HG03159 (cell line): ENCODE results near the gene MMP2.

ENCODE experiments used
- ATAC-seq: cut with Tn5 transposase; IDR thresholded peaks from one replicate; pipeline ENCODE4 v1.9.1; 2021; ENCODE audit warnings: mild to moderate bottlenecking, moderate library complexity; ENCODE audit not compliant: unreplicated experiment

The MMP2 gene

DNA sequence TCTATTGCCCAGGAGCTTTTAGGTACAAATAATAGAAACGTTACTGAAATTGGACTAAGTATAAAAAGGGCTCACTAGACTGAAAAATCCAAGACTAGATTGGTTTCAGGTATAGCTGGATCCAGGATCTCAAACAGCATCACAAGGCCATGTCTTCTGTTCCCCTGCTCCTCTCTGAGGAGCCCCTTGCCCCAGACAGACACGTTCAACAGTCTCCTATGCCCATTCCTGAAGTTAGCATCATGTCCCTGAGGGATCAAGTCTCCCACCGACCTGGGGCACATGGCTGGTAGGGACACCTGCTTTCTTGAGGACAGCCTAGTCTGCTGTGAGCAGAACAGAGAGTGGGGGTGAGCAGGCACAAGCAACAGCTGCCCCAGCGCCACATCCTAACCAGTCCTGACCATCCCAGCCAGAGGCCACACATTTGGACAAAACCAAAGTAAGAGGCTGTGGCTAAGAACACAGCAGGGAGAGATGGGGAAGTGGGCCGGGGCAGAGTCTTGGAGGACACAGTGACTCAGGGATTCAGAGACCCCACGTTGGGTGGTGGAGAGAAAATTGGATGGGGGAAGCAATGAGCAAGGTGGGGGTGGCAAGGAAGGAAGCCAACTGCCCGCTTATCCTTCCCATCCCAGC, 10.5 kb upstream of the MMP2 start:
- no peak for ATAC-seq

DNA sequence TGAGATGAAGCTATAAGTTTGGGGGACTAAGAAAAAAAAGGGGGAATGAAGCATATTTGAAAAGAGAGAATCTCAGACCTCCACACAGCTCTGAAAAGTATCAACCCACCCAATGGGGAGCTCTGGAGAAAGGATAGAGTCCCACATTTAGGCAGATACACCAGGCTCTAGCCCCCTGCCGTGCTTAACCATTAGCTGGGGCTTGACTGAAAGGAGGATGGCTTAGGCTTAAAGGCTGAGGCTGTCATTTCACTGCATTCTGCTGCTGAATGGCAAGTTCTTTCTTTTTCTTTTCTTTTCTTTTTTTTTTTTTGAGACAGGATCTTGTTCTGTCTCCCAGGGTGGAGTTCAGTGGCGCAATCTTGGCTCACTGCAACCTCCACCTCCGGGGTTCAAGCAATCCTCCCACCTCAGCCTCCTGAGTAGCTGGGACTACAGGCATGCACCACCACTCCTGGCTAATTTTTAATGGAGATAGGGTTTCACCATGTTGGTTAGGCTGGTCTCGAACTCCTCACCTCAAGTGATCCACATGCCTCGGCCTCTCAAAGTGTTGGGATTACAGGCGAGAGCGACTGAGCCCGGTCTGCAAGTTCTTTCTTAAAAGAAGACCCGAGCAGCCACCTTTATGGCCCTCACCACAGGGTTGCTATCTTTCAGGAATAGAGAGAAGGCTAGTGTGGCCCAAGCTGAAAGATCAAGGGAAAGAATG, 9.0 kb upstream of the MMP2 start:
- no peak for ATAC-seq

DNA sequence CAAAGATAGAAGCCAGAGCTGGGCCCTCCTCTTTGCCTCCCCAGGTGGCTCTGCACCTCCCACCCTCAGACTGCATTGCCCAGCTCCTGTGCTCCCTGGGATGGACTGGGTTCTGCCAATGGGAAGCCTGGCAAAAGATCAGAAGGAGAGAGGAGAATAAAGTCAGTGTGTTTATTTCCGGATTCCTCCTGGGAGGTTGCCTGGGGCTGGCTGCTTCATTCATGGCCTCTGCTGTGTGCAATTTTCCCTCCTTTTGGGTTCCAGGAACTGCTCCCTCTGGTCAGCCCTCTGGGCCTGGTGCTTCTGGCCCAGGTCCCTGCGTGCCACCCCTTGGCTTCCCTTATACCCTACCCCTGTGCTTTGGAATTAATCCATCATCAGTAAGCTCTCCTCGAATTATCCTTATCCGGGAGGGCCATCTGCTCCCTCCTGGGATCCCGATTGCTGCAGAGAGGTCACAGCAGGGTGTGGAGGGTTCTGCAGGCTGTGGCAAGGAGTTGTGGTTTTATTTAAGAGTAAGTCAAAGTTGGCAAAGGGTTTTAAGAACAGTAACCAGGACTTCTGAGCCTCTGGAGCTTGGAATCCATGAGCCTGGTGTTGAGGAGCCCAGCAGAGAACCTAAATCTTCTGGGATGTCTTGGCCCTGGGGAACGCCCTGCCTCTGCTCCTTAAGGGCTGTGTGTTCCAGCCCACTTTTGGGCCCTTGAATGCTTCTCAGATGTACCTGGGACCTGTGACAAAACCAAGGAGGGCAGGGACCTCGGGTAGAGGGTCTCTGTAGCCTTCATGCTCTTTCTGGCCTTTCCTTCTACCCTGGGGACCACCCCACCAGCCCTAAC, 8.2 kb upstream of the MMP2 start:
- ATAC-seq = no peak

DNA sequence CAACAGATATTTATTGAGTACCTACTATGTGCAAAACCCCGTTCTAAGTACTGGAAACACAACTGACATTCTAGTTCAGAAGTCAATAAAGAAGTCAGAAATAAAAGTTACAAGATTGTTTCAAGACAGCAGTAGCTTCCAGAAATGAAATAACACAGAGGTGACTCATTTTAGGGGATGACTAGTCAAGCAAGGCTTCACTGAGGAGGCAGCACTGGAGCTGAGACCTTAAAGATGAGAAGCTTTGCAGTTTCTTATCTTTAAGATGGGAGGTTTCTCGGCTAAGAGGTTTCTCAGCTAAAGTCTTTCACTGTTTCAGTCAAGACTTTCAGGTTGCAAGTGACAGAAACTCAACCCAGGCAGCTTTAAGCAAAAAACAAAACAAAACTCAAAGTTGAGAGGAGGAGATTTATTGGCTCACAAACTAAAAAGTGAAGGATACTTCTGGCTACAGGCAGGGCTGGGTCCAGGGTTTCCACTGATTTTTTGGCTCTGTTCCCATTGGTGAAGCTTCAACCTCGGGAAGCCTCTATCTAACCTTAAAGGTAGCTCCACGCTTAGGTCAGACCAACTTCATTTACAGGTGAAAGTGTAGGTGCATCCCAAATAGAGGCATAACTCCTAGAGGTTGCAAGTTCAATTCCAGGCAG, 7.4 kb upstream of the MMP2 start:
- ATAC-seq = no peak

DNA sequence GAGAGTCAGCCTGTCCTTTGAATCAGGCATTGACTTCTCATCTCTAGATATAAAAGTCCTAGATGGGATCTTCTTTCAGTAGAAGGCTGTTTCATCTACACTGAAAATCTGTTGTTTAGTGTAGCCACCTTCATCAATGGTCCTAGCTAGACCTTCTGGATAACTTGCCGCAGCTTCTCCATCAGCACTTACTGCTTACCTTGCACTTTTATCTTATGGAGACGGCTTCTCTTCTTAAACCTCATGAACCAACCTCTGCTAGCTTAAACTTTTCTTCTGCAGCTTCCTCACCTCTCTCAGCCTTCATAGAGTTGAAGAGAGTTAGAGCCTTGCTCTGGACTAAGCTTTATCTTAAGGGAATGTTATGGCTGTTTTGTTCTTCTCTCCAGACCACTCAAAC, 5.4 kb upstream of the MMP2 start:
- no peak for ATAC-seq

DNA sequence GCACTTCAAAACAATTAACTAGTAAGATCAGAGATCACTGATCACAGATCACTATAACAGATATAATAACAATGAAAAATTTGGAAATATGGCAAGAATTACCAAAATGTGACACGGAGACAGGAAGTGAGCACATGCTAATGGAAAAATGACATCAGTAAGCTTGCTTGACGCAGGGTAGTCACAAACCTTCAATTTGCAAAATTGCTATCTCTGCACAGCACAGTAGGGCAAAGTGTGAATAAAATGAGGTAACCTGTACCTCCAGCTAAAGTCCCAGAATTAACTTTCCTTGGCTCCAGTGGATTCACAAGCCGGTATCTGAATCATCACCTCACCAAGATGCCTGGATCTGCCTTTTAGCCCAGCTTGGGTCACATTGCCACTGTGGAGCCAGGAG, 4.2 kb upstream of the MMP2 start:
- no peak for ATAC-seq

DNA sequence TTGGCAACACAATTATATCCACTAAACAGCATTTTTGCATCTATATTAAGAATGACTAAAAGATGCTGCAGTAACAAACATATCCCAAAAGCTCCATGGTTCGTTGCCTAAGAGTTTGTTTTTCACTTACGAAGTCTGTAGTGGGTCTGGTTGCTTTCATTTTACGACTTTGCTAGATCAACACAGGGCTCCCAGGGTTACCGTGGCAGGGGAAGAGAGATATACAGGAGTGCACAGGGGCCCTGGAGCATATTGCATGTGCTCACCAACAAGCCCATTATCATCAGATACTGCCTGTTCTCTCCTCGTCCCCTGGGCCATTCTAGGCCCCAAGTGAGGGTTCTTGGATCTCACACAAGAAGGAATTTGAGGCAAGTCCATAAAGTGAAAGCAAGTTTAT, 3.1 kb upstream of the MMP2 start:
- ATAC-seq = no peak

DNA sequence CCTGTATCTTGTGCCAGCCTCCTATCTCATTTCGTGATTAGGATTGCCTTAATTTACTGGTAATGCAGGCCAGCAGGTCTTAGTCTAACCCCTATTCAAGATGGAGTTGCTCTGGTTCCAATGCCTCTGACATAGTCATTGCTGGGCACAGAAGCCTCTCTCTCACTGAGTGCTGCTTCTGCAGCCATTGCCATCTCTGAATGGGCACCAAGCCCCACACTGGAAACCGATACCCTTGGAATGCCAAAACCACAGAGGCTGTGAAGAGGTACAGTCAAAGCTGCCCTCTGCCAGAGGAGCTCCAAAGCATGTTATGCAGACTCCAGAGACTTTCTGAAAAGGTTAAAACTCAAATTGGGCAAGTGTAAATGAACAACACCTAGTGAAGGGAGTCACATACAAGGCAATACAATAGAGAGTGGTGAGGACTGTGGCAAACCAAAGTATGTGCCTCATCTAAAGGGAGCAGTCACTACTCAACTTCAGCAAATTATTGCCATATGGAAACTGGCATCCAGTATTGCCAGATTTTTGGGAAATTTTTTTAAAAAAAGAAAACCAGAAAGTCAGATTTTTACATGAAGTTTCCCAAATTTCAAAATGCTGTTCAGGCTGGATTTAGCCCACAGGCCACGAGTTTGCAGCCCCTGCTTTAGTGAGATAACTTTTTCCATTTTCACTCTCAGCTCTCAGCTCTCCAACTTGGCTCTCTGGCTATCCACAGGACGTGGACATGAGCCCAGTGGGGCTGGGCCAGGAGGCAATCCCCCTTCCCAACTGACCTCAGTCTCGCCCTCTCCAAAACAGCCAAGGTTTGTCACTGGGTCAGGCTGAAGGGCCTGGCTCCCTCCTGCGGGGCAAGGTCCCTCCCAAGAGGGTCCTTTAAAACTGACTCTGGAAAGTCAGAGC, 2.1 kb upstream of the MMP2 start:
- no peak for ATAC-seq

DNA sequence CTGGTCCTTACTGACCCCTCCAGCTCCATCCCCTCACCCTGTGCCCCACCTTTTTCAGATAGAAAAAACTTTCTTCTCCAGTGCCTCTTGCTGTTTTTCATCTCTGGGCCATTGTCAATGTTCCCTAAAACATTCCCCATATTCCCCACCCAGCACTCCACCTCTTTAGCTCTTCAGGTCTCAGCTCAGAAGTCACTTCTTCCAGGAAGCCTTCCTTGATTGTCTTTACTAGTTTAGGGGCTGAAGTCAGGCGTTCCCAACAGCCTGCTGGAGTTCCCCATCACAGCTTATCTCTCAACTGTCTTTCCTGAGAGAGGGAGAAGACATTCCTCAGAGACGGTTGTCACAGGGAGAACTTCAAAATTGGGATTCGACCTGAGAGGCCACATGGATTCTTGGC, 1.3 kb upstream of the MMP2 start:
- no peak for ATAC-seq

DNA sequence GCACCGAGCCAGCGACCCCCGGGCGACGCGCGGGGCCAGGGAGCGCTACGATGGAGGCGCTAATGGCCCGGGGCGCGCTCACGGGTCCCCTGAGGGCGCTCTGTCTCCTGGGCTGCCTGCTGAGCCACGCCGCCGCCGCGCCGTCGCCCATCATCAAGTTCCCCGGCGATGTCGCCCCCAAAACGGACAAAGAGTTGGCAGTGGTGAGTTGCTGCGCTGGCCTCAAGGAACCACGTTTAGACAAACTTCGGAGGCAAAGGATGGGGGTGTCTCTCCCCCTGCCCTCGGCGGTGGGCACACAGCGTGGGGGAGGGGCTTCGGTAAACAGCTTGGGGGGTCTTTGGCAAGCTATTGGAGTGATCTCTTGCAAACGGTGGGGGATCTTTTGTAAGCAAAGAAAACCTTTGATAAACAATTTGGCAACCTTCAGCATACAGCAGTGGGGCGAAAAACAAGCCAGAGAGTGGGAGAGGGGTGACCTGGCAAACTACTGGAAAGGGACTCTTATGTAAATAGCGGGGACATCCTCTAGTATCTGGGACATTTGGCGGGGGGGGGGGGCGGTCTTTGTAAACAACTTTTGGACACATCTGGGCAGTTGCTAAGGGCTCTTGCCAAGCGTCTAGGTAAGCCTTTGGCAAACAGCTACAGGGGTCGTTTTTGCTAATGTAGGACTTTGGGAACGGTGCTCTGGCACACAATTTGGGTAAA, 587 bp downstream of the MMP2 start:
- no peak for ATAC-seq

DNA sequence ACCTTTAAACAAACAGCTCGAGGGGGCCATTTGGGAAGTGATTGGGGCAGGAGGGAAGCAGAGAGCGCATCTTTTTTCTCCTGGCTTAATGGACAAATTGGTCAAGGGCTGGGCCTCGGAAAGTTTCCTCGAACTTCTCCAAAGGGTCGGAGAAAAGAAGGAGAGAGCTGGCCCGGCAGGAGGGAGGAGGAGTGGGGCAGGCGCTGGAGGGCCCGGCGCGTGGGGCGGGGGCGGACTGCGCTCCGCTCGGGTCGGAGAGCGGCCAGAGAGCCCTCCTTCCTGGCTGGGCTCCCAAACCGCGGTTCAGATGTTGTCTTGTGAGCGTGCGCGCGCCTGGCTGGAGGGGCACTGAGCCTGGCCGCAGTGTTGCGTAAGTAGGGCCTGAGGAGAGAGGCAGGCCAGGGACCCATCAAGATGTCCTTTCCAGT, 1.2 kb downstream of the MMP2 start:
- no peak for ATAC-seq

DNA sequence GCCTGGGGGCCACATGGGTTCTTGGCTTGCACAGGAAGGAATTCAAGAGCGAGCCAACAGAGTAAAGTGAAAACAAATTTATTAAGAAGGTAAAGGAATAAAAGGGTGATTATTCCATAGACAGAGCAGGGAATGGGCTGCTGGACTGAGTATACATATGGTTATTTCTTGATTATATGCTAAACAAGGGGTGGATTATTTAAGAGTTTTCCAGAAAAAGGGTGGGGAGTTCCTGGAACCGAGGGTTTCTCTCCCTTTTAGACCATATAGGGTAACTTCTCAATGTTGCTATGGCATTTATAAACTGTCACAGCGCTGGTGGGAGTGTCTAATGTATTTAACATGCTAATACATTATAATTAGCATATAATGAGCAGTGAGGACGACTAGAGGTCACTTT, 2.0 kb downstream of the MMP2 start:
- ATAC-seq = no peak

DNA sequence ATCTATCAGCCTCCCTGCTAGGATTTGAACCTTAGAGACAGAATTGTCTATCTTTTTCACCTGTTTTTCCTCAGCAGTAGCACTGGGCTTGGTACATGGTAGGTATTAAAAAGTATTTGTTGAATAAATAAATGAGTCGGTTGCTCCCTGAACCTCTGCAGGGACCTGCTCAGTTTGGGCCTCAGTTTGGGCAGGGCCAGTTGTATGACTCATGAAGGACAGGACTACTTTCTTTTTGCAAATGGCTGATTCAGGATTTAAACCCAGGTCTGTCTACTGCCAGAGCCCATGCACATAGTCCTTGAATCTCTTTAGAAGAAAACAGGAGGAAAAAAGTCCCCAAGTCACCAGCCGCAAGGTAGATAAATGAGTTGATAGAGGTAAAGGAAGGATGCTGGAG, 3.1 kb downstream of the MMP2 start:
- no peak for ATAC-seq

DNA sequence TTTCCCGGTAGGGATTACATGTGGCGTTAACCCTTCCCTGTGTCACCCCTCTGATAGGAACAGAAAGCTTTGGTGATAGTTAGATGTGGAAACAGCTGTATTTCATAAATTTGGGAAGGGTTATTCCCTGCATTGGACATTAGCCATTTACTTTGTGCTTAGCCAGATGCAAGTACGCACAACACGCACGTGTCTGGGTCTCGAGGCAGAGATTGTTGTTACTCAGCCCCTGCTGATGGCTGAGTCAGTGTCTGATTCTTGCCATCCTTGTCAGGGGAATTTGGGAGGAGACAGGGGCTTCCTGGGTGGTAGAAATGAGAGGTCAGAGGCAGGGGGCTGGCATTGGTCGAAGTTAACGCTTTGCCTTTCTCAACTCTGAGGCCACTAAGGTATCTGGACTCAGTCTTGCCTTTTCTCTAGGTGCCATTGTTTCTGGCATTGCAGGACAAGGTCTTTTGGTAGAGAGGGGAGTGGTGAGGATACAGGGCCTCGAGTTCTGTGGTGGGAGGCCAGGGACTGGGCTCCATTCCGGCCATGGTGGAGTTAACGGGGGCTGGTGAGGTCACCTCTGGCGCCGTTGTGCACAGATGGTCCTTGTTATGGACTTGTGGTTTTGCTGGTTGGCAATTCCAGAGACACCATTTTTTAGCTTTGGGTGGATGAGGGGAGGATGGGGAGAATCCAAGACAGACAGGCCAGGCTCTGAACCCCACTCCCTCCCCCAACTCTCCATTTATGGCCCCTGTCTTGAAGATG, 8.2 kb downstream of the MMP2 start:
- ATAC-seq = no peak

DNA sequence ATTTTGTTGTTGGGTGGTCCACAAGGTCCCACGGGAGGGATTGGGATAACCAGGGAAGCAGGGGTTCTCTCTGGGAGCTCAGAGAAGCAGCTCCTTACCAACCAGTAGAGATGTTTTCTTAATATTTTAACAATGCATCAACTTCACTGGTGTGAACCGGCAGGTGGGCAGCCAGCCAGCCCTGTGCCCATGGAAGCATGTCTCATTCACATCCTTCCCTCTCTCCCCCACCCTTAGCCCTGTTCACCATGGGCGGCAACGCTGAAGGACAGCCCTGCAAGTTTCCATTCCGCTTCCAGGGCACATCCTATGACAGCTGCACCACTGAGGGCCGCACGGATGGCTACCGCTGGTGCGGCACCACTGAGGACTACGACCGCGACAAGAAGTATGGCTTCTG, 9.3 kb downstream of the MMP2 start:
- ATAC-seq = no peak

DNA sequence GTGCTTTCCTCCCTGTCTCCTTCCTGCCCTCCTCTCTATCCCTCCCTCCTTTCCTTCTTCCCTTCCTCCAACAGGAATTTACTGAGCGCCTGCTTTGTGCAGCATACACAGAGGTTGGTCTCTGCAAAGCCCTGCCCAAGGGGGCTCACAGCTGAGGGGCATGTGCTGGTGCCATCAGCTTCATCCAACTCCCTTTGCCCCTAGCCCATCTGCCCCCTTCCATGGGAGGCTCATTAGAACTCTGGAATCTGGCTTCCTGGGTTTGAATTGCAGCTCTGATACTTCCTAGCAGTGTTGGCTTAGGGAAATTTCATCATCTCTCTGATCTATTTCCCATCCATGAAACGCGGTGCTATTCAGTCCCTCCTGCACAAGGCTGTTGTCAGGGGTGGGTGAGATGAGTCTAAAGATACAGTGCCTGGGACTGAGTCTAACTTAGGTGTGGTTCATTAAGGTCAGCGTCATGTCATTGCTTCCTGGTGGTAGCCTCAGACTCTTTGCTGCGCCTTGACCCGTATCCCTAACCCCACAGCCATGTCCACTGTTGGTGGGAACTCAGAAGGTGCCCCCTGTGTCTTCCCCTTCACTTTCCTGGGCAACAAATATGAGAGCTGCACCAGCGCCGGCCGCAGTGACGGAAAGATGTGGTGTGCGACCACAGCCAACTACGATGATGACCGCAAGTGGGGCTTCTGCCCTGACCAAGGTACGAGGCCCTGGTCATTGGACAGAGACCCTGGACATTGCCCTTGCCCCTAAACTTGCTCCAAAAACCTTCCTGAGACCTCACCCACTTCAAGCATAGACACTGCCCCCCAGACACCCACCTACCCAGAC, 10.3 kb downstream of the MMP2 start:
- no peak for ATAC-seq

DNA sequence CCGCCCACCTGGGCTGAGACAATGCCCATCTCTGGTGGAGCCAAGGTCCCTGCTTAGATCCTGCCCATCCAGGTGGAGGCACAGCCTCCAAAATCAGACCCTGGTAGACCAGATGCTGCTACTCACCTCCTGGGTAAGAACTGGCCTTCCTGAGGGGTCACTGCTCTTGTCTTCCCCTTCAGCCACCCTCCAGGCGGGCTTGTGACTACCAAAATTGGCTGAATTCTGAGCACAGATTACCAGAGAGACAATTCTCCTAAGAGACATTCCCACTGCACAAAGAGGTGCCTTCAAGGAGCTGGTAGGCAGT, 10.9 kb downstream of the MMP2 start:
- ATAC-seq = no peak

DNA sequence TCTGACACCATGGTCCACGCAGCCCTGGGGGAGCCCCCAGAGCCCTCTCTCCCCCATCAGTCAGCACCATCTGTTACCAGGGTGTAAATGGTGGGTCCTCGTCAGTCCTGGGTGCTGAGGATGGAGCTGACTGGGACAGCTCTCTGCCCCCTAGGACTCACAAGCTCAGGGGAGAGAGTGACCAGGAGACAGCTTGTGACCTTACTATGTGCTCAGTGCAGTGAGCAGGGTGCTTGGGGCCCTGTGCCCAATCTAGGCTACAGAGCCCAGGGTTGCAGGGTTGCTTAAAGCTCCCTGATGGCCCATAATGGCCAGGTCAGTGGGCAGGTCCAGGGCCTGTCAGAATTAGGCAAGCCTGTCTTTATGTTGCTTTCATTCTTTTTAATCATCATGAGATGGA, 11.3 kb downstream of the MMP2 start:
- ATAC-seq = no peak
